ENCODE results near the gene ZFAND3.

DNA sequence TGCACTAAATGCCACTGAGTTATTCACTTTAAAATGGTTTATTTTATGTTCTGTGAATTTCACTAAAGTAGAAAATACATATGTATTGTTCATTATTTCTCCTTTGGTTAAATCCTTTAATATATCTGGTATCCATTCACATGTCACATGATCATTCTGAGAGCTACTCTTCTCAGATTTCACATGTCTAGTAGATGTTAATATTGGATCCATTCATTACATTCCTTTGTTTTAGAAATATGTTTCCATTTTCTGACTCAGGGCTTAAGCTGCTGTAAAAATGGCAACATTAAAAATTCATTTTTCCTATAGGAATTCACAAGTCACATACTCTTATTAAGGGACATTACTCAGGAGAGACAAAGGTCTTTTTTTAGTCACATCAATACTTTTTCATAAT, 205.4 kb downstream of the ZFAND3 start:
- TF ChIP-seq, protein P1, sequence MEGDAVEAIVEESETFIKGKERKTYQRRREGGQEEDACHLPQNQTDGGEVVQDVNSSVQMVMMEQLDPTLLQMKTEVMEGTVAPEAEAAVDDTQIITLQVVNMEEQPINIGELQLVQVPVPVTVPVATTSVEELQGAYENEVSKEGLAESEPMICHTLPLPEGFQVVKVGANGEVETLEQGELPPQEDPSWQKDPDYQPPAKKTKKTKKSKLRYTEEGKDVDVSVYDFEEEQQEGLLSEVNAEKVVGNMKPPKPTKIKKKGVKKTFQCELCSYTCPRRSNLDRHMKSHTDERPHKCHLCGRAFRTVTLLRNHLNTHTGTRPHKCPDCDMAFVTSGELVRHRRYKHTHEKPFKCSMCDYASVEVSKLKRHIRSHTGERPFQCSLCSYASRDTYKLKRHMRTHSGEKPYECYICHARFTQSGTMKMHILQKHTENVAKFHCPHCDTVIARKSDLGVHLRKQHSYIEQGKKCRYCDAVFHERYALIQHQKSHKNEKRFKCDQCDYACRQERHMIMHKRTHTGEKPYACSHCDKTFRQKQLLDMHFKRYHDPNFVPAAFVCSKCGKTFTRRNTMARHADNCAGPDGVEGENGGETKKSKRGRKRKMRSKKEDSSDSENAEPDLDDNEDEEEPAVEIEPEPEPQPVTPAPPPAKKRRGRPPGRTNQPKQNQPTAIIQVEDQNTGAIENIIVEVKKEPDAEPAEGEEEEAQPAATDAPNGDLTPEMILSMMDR (IDR thresholded peaks at IDR 0.05; ENCODE audit: extremely low read depth in 1 of 2, insufficient read depth in 1 of 2, low read depth in 1 of 2, low read length in 2 of 2), result no peak
- TF ChIP-seq EZH2 (IDR thresholded peaks at IDR 0.05; ENCODE audit: borderline replicate concordance, low read depth, low read length, severe bottlenecking) (no peak), POLR2A (IDR thresholded peaks at IDR 0.05; ENCODE audit: low read depth, low read length) (no peak)
